GM12878 (cell line): ENCODE measurements around the gene KIF26A. TPM values are rescaled to one million over a fixed set of nuclear protein-coding genes. Genes with fewer than 3 reads are reported as not detected.

Source experiments
- ATAC-seq: fragments of 200-7000 bp; cut with Tn5 transposase; 3 replicates; pipeline ENCODE4 v1.9.1; 2020; ENCODE audit warnings: mild to moderate bottlenecking, moderate library complexity
- BruUV-seq: library from RNA; stranded (reverse); fragments of 400-500 nt; replicated peaks from 2 replicates; lab custom pipeline; 2021; lab: Mats Ljungman, UMichigan
- CTCF ChIA-PET: fragments of 300-600 bp; sonication (Branson Sonifier 250); formaldehyde crosslinking; extraction: SDS; loops from one replicate; lab custom pipeline; 2021; ENCODE audit warnings: inconsistent platforms; lab: Yijun Ruan, JAX
- POLR2A ChIA-PET: fragments of 350-600 bp; formaldehyde crosslinking; extraction: SDS; loops from one replicate; lab custom pipeline; 2021; ENCODE audit warnings: inconsistent platforms; lab: Charles Lee
- RAD21 ChIA-PET: fragments of 300-600 bp; sonication (Branson Sonifier 250); formaldehyde crosslinking; loops from one replicate; lab custom pipeline; 2023; ENCODE audit warnings: antibody characterized with exemption; ENCODE audit not compliant: unreplicated experiment; lab: Charles Lee
- SMC1A ChIA-PET: fragments of 300-600 bp; sonication (Branson Sonifier 250); formaldehyde crosslinking; loops from one replicate; lab custom pipeline; 2023; ENCODE audit not compliant: unreplicated experiment, uncharacterized antibody; lab: Charles Lee
- DNase-seq: peaks from one replicate; pipeline ENCODE4 v3.0.0-alpha.2; 2011; ENCODE audit warnings: low read depth, low spot score
- FAIRE-seq: peaks from 3 replicates; lab custom pipeline; 2011; peaks lifted over from hg19 to GRCh38; lab: Jason Lieb, UNC
- H2AFZ ChIP-seq: 2 replicates; pipeline ENCODE4 v1.6.0; 2011; ENCODE audit warnings: low read depth, low read length, control low read depth; ENCODE audit not compliant: control insufficient read depth
- H3K27ac ChIP-seq: 2 replicates; pipeline ENCODE4 v1.5.1; 2011; ENCODE audit warnings: control low read depth; ENCODE audit not compliant: control insufficient read depth, insufficient read depth
- H3K27me3 ChIP-seq, 2 experiments: replicated peaks in 1 of 2; 2 replicates each; pipeline versions ENCODE4 v1.6.0 to v1.6.1; 2011; ENCODE audit warnings: low read length in 1 of 2; ENCODE audit not compliant: control insufficient read depth in 2 of 2, insufficient read depth in 2 of 2
- H3K36me3 ChIP-seq, 2 experiments: 2 replicates each; pipeline ENCODE4 v1.5.1; 2011; ENCODE audit warnings: low read length in 1 of 2; ENCODE audit not compliant: control insufficient read depth in 2 of 2, insufficient read depth in 2 of 2
- H3K4me1 ChIP-seq: 2 replicates; pipeline ENCODE4 v1.6.1; 2011; ENCODE audit warnings: mild to moderate bottlenecking, low read length, moderate library complexity, mixed read lengths; ENCODE audit not compliant: control insufficient read depth, insufficient read depth
- H3K4me2 ChIP-seq: 2 replicates; pipeline ENCODE4 v1.6.0; 2011; ENCODE audit warnings: control low read depth; ENCODE audit not compliant: control insufficient read depth, insufficient read depth
- H3K4me3 ChIP-seq: fragments of 200-600 bp; sonication (generic); 2 replicates; pipeline ENCODE4 v1.5.1; 2016
- H3K79me2 ChIP-seq: 2 replicates; pipeline ENCODE4 v1.6.0; 2011; ENCODE audit warnings: low read length; ENCODE audit not compliant: control insufficient read depth, insufficient read depth
- H3K9ac ChIP-seq: 2 replicates; pipeline ENCODE4 v1.8.0; 2011; ENCODE audit warnings: low read length, control low read depth, mixed read lengths; ENCODE audit not compliant: control insufficient read depth, insufficient read depth
- H3K9me3 ChIP-seq: replicated peaks from 3 replicates; pipeline ENCODE4 v1.5.1; 2011; ENCODE audit warnings: mild to moderate bottlenecking, low read length; ENCODE audit not compliant: control insufficient read depth, insufficient read depth
- H4K20me1 ChIP-seq: 2 replicates; pipeline ENCODE4 v1.6.0; 2011; ENCODE audit not compliant: control insufficient read depth, insufficient read depth
- CHD2 ChIP-seq: IDR thresholded peaks from 2 replicates; pipeline ENCODE4 v1.6.1; 2011; ENCODE audit warnings: low read depth, low read length, improper control_type of control experiment, borderline replicate concordance
- MYC ChIP-seq: IDR thresholded peaks from 2 replicates; pipeline ENCODE4 v1.6.1; 2011; ENCODE audit warnings: mild to moderate bottlenecking, low read length, moderate library complexity, inconsistent platforms; ENCODE audit not compliant: insufficient read depth, insufficient replicate concordance, insufficient read length, severe bottlenecking
- RAD51 ChIP-seq: fragments of 450-650 bp; IDR thresholded peaks from 2 replicates; pipeline ENCODE4 v1.6.1; 2016; ENCODE audit warnings: moderate library complexity, mild to moderate bottlenecking, inconsistent platforms
- SREBF2 ChIP-seq: IDR thresholded peaks from 2 replicates; pipeline ENCODE4 v1.6.1; 2012; ENCODE audit warnings: mild to moderate bottlenecking, low read length
- YBX1 ChIP-seq: fragments of 450-650 bp; IDR thresholded peaks from 2 replicates; pipeline ENCODE4 v1.6.1; 2016; ENCODE audit warnings: antibody characterized with exemption
- ZNF24 ChIP-seq: fragments of 450-650 bp; IDR thresholded peaks from 2 replicates; pipeline ENCODE4 v1.6.1; 2017; ENCODE audit warnings: antibody characterized with exemption, mild to moderate bottlenecking
- ZNF384 ChIP-seq: IDR thresholded peaks from 2 replicates; pipeline ENCODE4 v1.6.1; 2012; ENCODE audit warnings: low read depth, mild to moderate bottlenecking, low read length, improper control_type of control experiment, borderline replicate concordance
- ZNF622 ChIP-seq: fragments of 450-650 bp; IDR thresholded peaks from 2 replicates; pipeline ENCODE4 v1.6.1; 2017; ENCODE audit warnings: mild to moderate bottlenecking, inconsistent platforms
- WGBS: methylation state at CpG from one replicate; pipeline ENCODE4 v1.1.6; 2016; ENCODE audit warnings: low lambda C conversion rate; ENCODE audit not compliant: insufficient replicate concordance, insufficient coverage; ENCODE audit errors: missing lambda C conversion rate; 5-methylcytosine and 5-hydroxymethylcytosine counted together
- in situ Hi-C: fragments of 300-500 bp; cut with MboI; formaldehyde crosslinking; loops from 9 replicates; pipeline ENCODE4 v1.14.3; 2018; ENCODE audit warnings: mixed read lengths
- intact Hi-C: fragments of 100-400 bp; cut with micrococcal nuclease; formaldehyde crosslinking; loops from one replicate; pipeline ENCODE4 v1.14.2; 2022; ENCODE audit not compliant: unreplicated experiment
- polyA plus RNA-seq, 11 experiments: library from polyadenylated mRNA; depleted of rRNA in 4 of 11; unstranded in 6 of 11; stranded (reverse) in 5 of 11; fragments of >200 nt; fragmentation: Nextera tagmentation in 4 of 11; fragmentation: Illumina TruSeq in 1 of 11; extraction: Ambion mirVana in 4 of 11; extraction: Trizol in 1 of 11; gene quantifications; 1 replicate in 1 of 11; 2 replicates in 10 of 11; pipeline versions ENCODE4 v1.2.1 to v1.2.3, GENCODE V29; 2011 to 2016; ENCODE audit warnings: inconsistent platforms in 2 of 11, missing spikeins in 2 of 11, low read depth in 1 of 11
- total RNA-seq, 4 experiments: library from RNA; depleted of rRNA in 3 of 4; stranded (reverse); fragments of >200 nt in 3 of 4; fragmentation: Illumina TruSeq in 1 of 4; extraction: Trizol in 1 of 4; gene quantifications; 2 replicates each; pipeline versions ENCODE4 v1.2.1 to v1.2.3, GENCODE V29; 2013 to 2021
- TF ChIP-seq, protein P1 (sequence below): fragments of 450-650 bp; formaldehyde crosslinking; IDR thresholded peaks from 2 replicates; pipeline ENCODE4 v1.5.0; 2022; ENCODE audit warnings: mild to moderate bottlenecking, missing genetic modification characterization
- TF ChIP-seq, protein P2 (sequence below): IDR thresholded peaks from 2 replicates; pipeline ENCODE4 v1.6.1; 2012; ENCODE audit warnings: mild to moderate bottlenecking, low read depth, low read length

The KIF26A gene
- total and polyA plus RNA-seq, 10 of the 15 experiments (the other 5 are each of a cell fraction or from before 2014, with no cell fraction given) = 0.05 TPM; not detected in 9

DNA sequence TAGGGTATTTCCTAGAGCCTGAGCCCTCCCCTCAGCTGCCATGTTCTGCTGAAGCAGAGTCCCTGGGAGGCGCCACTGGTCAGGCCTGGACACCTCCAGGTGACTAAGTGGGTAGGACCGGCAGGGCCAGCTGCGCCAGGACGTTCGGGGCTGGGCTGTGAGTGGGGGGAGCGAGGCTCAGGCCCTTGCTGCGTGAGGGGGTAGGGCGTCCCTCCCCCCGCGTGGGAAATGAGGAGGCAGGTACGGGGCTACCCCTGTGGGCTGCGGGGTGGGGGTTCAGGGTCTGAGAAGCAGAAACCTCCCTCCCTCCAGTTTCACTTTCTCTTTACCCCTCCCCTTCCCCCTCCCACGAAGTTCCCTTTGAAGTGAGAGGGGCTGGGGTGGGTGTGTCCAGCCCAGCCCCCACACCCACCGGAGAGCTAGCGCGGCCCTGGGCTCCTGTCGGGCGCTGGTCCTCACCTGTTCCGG lies 22.1 kb upstream of the KIF26A start:
- CTCF ChIA-PET = no interaction called here
- BruUV-seq = no TSS peak
- no peak overlapping the region for H3K4me2 ChIP-seq

More for the DNA sequence above, 22.1 kb upstream of the KIF26A start:
- SMC1A ChIA-PET = no interaction called here
- no peaks in the 10 kb centered on the region for H3K9me3 ChIP-seq
- H2AFZ ChIP-seq = no peak overlapping the region
- WGBS = 36% methylated on average over 18 of the region's 19 CpGs
- no peak overlapping the region for H3K4me3 ChIP-seq
- ATAC-seq (no peak), DNase-seq (no peak), FAIRE-seq (no peak)
- H3K27me3 ChIP-seq = no peaks in the 10 kb centered on the region; a peak in 1 of 4 replicates
- no peak overlapping the region for H3K9ac ChIP-seq
- intact Hi-C loops = no loop called here
- H3K27ac ChIP-seq = no peak overlapping the region
- H3K36me3 ChIP-seq = no peaks in the 10 kb centered on the region
- RAD21 ChIA-PET = no interaction called here
- TF ChIP-seq CHD2 = no peak
- TF ChIP-seq, protein P1, sequence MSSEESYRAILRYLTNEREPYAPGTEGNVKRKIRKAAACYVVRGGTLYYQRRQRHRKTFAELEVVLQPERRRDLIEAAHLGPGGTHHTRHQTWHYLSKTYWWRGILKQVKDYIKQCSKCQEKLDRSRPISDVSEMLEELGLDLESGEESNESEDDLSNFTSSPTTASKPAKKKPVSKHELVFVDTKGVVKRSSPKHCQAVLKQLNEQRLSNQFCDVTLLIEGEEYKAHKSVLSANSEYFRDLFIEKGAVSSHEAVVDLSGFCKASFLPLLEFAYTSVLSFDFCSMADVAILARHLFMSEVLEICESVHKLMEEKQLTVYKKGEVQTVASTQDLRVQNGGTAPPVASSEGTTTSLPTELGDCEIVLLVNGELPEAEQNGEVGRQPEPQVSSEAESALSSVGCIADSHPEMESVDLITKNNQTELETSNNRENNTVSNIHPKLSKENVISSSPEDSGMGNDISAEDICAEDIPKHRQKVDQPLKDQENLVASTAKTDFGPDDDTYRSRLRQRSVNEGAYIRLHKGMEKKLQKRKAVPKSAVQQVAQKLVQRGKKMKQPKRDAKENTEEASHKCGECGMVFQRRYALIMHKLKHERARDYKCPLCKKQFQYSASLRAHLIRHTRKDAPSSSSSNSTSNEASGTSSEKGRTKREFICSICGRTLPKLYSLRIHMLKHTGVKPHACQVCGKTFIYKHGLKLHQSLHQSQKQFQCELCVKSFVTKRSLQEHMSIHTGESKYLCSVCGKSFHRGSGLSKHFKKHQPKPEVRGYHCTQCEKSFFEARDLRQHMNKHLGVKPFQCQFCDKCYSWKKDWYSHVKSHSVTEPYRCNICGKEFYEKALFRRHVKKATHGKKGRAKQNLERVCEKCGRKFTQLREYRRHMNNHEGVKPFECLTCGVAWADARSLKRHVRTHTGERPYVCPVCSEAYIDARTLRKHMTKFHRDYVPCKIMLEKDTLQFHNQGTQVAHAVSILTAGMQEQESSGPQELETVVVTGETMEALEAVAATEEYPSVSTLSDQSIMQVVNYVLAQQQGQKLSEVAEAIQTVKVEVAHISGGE (CRISPR knock-in tag) = no peak
- TF ChIP-seq ZNF384 = no peak
- no peak for TF ChIP-seq MYC
- TF ChIP-seq SREBF2 = no peak
- TF ChIP-seq ZNF24 = no peak
- no peak for TF ChIP-seq ZNF622
- no peak for TF ChIP-seq RAD51
- TF ChIP-seq, protein P2, sequence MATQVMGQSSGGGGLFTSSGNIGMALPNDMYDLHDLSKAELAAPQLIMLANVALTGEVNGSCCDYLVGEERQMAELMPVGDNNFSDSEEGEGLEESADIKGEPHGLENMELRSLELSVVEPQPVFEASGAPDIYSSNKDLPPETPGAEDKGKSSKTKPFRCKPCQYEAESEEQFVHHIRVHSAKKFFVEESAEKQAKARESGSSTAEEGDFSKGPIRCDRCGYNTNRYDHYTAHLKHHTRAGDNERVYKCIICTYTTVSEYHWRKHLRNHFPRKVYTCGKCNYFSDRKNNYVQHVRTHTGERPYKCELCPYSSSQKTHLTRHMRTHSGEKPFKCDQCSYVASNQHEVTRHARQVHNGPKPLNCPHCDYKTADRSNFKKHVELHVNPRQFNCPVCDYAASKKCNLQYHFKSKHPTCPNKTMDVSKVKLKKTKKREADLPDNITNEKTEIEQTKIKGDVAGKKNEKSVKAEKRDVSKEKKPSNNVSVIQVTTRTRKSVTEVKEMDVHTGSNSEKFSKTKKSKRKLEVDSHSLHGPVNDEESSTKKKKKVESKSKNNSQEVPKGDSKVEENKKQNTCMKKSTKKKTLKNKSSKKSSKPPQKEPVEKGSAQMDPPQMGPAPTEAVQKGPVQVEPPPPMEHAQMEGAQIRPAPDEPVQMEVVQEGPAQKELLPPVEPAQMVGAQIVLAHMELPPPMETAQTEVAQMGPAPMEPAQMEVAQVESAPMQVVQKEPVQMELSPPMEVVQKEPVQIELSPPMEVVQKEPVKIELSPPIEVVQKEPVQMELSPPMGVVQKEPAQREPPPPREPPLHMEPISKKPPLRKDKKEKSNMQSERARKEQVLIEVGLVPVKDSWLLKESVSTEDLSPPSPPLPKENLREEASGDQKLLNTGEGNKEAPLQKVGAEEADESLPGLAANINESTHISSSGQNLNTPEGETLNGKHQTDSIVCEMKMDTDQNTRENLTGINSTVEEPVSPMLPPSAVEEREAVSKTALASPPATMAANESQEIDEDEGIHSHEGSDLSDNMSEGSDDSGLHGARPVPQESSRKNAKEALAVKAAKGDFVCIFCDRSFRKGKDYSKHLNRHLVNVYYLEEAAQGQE = no peak
- TF ChIP-seq YBX1 = no peak
- TF ChIP-seq, all 136 proteins: peak for 0
- H3K79me2 ChIP-seq = no peaks in the 10 kb centered on the region
- in situ Hi-C loops = no loop called here
- POLR2A ChIA-PET = no interaction called here
- H3K4me1 ChIP-seq = no peaks in the 10 kb centered on the region
- no peaks in the 10 kb centered on the region for H4K20me1 ChIP-seq
